IMR-90 (cell line): ENCODE data around the gene SLC36A1.

Experiments
- BHLHE40 ChIP-seq: fragments of 150-350 bp; IDR thresholded peaks from 2 replicates; pipeline ENCODE4 v1.6.1; 2016; ENCODE audit warnings: mild to moderate bottlenecking, low read depth, low read length
- CEBPB ChIP-seq: IDR thresholded peaks from 2 replicates; pipeline ENCODE4 v1.6.1; 2012; ENCODE audit warnings: low read depth, low read length, improper control_type of control experiment
- CHD1 ChIP-seq: IDR thresholded peaks from 2 replicates; pipeline ENCODE4 v1.6.1; 2012; ENCODE audit warnings: low read depth, low read length, improper control_type of control experiment
- FOS ChIP-seq: fragments of 150-350 bp; IDR thresholded peaks from 2 replicates; pipeline ENCODE4 v1.6.1; 2016; ENCODE audit warnings: low read depth, low read length
- MAFK ChIP-seq: IDR thresholded peaks from 2 replicates; pipeline ENCODE4 v1.6.1; 2012; ENCODE audit warnings: low read depth, low read length, improper control_type of control experiment
- MAZ ChIP-seq: IDR thresholded peaks from 2 replicates; pipeline ENCODE4 v1.6.1; 2012; ENCODE audit warnings: low read depth, mild to moderate bottlenecking, low read length, improper control_type of control experiment, moderate library complexity, borderline replicate concordance
- MXI1 ChIP-seq: IDR thresholded peaks from 2 replicates; pipeline ENCODE4 v1.6.1; 2012; ENCODE audit warnings: low read depth, mild to moderate bottlenecking, low read length, moderate library complexity, borderline replicate concordance
- POLR2A ChIP-seq: IDR thresholded peaks from 2 replicates; pipeline ENCODE4 v1.6.1; 2012; ENCODE audit warnings: mild to moderate bottlenecking, low read depth, low read length
- RAD21 ChIP-seq: IDR thresholded peaks from 2 replicates; pipeline ENCODE4 v1.6.1; 2012; ENCODE audit warnings: low read length, improper control_type of control experiment
- RCOR1 ChIP-seq: IDR thresholded peaks from 2 replicates; pipeline ENCODE4 v1.6.1; 2012; ENCODE audit warnings: mild to moderate bottlenecking, low read length, improper control_type of control experiment; ENCODE audit not compliant: insufficient replicate concordance
- RFX5 ChIP-seq: IDR thresholded peaks from 2 replicates; pipeline ENCODE4 v1.8.0; 2012; ENCODE audit warnings: low read depth, mild to moderate bottlenecking, low read length, moderate library complexity
- TF ChIP-seq, protein P1 (sequence below): conservative IDR thresholded peaks from 2 replicates; pipeline ENCODE4 v1.5.1; 2012; ENCODE audit warnings: mild to moderate bottlenecking, low read depth, low read length, improper control_type of control experiment
- TF ChIP-seq, protein P2 (sequence below): fragments of 150-350 bp; IDR thresholded peaks from 2 replicates; pipeline ENCODE4 v1.6.1; 2016; ENCODE audit warnings: low read depth, mild to moderate bottlenecking, low read length, moderate library complexity, borderline replicate concordance
- TF ChIP-seq, protein P3 (sequence below): fragments of 150-350 bp; IDR thresholded peaks from 2 replicates; pipeline ENCODE4 v1.6.1; 2017; ENCODE audit warnings: mild to moderate bottlenecking, antibody characterized with exemption, low read length, low read depth

DNA sequence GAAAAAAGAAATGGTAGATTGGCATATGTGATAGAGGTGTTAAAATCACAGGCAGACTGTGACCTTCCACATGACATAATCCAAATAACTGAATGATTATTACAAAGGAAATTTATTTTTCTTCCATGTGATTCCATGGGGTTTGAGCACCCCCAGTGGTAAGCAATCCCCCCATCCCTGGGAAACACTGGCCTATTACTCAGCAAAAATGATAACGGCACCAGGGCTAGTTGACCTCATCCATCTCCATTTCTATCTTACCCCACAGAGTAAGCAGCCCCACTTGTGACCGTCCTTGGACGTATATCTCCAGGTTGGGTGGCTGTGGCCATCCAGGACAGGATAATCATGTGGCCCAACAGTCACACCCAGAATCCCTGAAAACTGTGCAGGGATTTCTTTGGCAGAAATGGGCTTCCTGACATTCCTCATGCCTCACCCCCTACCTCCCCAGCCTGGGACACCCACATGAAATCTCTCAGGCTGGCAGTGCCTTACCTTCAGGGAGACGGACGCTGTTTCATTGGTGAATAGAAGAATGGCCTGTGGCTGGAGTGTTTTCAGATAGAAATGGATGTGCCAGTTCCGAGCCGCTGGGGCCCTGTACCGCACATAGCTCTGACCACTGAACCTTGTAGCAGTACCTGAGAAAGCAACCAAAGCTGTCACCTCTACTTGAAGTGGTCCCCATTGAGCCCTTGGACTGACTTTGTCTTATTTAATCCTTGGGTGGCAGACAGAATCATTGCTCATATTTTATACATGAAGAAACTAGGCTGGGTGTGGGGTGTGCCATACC is 69.9 kb downstream of the SLC36A1 start:
- TF ChIP-seq, protein P1, sequence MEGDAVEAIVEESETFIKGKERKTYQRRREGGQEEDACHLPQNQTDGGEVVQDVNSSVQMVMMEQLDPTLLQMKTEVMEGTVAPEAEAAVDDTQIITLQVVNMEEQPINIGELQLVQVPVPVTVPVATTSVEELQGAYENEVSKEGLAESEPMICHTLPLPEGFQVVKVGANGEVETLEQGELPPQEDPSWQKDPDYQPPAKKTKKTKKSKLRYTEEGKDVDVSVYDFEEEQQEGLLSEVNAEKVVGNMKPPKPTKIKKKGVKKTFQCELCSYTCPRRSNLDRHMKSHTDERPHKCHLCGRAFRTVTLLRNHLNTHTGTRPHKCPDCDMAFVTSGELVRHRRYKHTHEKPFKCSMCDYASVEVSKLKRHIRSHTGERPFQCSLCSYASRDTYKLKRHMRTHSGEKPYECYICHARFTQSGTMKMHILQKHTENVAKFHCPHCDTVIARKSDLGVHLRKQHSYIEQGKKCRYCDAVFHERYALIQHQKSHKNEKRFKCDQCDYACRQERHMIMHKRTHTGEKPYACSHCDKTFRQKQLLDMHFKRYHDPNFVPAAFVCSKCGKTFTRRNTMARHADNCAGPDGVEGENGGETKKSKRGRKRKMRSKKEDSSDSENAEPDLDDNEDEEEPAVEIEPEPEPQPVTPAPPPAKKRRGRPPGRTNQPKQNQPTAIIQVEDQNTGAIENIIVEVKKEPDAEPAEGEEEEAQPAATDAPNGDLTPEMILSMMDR: no peak
- TF ChIP-seq POLR2A (no peak), CEBPB (no peak), MAZ (no peak), MXI1 (no peak), MAFK (no peak), BHLHE40 (no peak), RCOR1 (no peak), RAD21 (no peak), CHD1 (no peak), RFX5 (no peak), FOS (no peak)
- TF ChIP-seq, protein P2, sequence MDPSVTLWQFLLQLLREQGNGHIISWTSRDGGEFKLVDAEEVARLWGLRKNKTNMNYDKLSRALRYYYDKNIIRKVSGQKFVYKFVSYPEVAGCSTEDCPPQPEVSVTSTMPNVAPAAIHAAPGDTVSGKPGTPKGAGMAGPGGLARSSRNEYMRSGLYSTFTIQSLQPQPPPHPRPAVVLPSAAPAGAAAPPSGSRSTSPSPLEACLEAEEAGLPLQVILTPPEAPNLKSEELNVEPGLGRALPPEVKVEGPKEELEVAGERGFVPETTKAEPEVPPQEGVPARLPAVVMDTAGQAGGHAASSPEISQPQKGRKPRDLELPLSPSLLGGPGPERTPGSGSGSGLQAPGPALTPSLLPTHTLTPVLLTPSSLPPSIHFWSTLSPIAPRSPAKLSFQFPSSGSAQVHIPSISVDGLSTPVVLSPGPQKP: no peak
- TF ChIP-seq, protein P3, sequence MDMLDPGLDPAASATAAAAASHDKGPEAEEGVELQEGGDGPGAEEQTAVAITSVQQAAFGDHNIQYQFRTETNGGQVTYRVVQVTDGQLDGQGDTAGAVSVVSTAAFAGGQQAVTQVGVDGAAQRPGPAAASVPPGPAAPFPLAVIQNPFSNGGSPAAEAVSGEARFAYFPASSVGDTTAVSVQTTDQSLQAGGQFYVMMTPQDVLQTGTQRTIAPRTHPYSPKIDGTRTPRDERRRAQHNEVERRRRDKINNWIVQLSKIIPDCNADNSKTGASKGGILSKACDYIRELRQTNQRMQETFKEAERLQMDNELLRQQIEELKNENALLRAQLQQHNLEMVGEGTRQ: no peak
